ENCODE measurements around the gene RNF213.

RNF213 gene

GRCh38 chr17:80287806-80288567 lies 27.3 kb downstream of the RNF213 start:
- 89% methylated on average over 17 of the region's 22 CpGs for WGBS (ENCODE audit: insufficient coverage)
- H3K9me3 ChIP-seq (ENCODE audit: control extremely low read depth in 1 of 5, control insufficient read depth in 4 of 5, insufficient read depth in 2 of 5, low read depth in 1 of 5, low read length in 4 of 5): no peaks in the 10 kb centered on the region
- peak overlapping the region in 1 of 2 experiments; percentile 61 for H3K27ac ChIP-seq (ENCODE audit: insufficient read depth in 1 of 2, low read depth in 1 of 2, low read length in 2 of 2, poor library complexity in 1 of 2, severe bottlenecking in 2 of 2)
- POLR2A ChIA-PET: no interaction called here
- CTCF ChIA-PET: no interaction called here
- H3K4me3 ChIP-seq (ENCODE audit: control insufficient read depth in 1 of 7, extremely low read depth in 1 of 7, insufficient read depth in 4 of 7, low read depth in 2 of 7, low read length in 6 of 7): no peak overlapping the region
- H3K27me3 ChIP-seq (replicated peaks in 2 of 5; ENCODE audit: control insufficient read depth in 4 of 5, insufficient read depth in 5 of 5, low read length in 4 of 5): no peaks in the 10 kb centered on the region
- peak in 1 of 3 donors; percentile 9 for DNase-seq
- H3K36me3 ChIP-seq (ENCODE audit: control insufficient read depth in 4 of 4, insufficient read depth in 4 of 4, low read length in 3 of 4): peaks cover 6 to 68% (median 29%) of the 10 kb centered on the region in 4 experiments
- peaks cover 3 to 38% (median 35%) of the 10 kb centered on the region in 4 experiments for H3K4me1 ChIP-seq (ENCODE audit: control extremely low read depth in 1 of 4, control insufficient read depth in 4 of 4, insufficient read depth in 4 of 4, low read length in 3 of 4)

- WGBS (ENCODE audit: insufficient coverage): 4% methylated on average over 4 of the region's 6 CpGs
- POLR2A ChIA-PET: no interaction called here
- peak overlapping the region in 1 of 2 experiments; percentile 61 for H3K27ac ChIP-seq (ENCODE audit: insufficient read depth in 1 of 2, low read depth in 1 of 2, low read length in 2 of 2, poor library complexity in 1 of 2, severe bottlenecking in 2 of 2)
- peak; percentile 47 to 91 (median 88) for DNase-seq
- peaks cover 12 to 69% (median 38%) of the 10 kb centered on the region in 4 experiments for H3K36me3 ChIP-seq (ENCODE audit: control insufficient read depth in 4 of 4, insufficient read depth in 4 of 4, low read length in 3 of 4)
- H3K4me3 ChIP-seq (ENCODE audit: control insufficient read depth in 1 of 7, extremely low read depth in 1 of 7, insufficient read depth in 4 of 7, low read depth in 2 of 7, low read length in 6 of 7): peak overlapping the region in 1 of 7 experiments; percentile 11
- no peaks in the 10 kb centered on the region for H3K9me3 ChIP-seq (ENCODE audit: control extremely low read depth in 1 of 5, control insufficient read depth in 4 of 5, insufficient read depth in 2 of 5, low read depth in 1 of 5, low read length in 4 of 5)
- CTCF ChIA-PET: interaction anchor here (1.2 kb wide), 1 partner anchor 11 kb away, joined by 3 read pairs; no protein-coding TSS in a partner anchor
- peaks cover 3 to 38% (median 35%) of the 10 kb centered on the region in 4 experiments for H3K4me1 ChIP-seq (ENCODE audit: control extremely low read depth in 1 of 4, control insufficient read depth in 4 of 4, insufficient read depth in 4 of 4, low read length in 3 of 4)
- H3K27me3 ChIP-seq (replicated peaks in 2 of 5; ENCODE audit: control insufficient read depth in 4 of 5, insufficient read depth in 5 of 5, low read length in 4 of 5): no peaks in the 10 kb centered on the region
These were observed 29.0 kb downstream of the RNF213 start for GRCh38 chr17:80289616-80290015.

GRCh38 chr17:80290156-80290555 lies 29.5 kb downstream of the RNF213 start:
- Histone ChIP-seq H3K27ac (ENCODE audit: insufficient read depth in 1 of 2, low read depth in 1 of 2, low read length in 2 of 2, poor library complexity in 1 of 2, severe bottlenecking in 2 of 2) (peak overlapping the region in 1 of 2 experiments; percentile 19), H3K4me1 (ENCODE audit: control extremely low read depth in 1 of 4, control insufficient read depth in 4 of 4, insufficient read depth in 4 of 4, low read length in 3 of 4) (peaks cover 3 to 38% (median 35%) of the 10 kb centered on the region in 4 experiments)
- POLR2A ChIA-PET: no interaction called here

GRCh38 chr17:80291260-80291659 lies 30.6 kb downstream of the RNF213 start:
- Histone ChIP-seq H3K4me1 (ENCODE audit: control extremely low read depth in 1 of 4, control insufficient read depth in 4 of 4, insufficient read depth in 4 of 4, low read length in 3 of 4) (peaks cover 3 to 38% (median 35%) of the 10 kb centered on the region in 4 experiments), H3K27me3 (replicated peaks in 2 of 5; ENCODE audit: control insufficient read depth in 4 of 5, insufficient read depth in 5 of 5, low read length in 4 of 5) (no peaks in the 10 kb centered on the region), H3K27ac (ENCODE audit: insufficient read depth in 1 of 2, low read depth in 1 of 2, low read length in 2 of 2, poor library complexity in 1 of 2, severe bottlenecking in 2 of 2) (no peak overlapping the region), H3K36me3 (ENCODE audit: control insufficient read depth in 4 of 4, insufficient read depth in 4 of 4, low read length in 3 of 4) (peaks cover 14 to 73% (median 50%) of the 10 kb centered on the region in 4 experiments), H3K4me3 (ENCODE audit: control insufficient read depth in 1 of 7, extremely low read depth in 1 of 7, insufficient read depth in 4 of 7, low read depth in 2 of 7, low read length in 6 of 7) (no peak overlapping the region), H3K9me3 (ENCODE audit: control extremely low read depth in 1 of 5, control insufficient read depth in 4 of 5, insufficient read depth in 2 of 5, low read depth in 1 of 5, low read length in 4 of 5) (no peaks in the 10 kb centered on the region)
- no peak for DNase-seq
- POLR2A ChIA-PET: no interaction called here
- WGBS (ENCODE audit: insufficient coverage): 100% methylated on average over 3 of the region's 6 CpGs
- CTCF ChIA-PET: interaction anchor here (1.0 kb wide), 1 partner anchor 96 kb away, joined by 3 read pairs; no protein-coding TSS in a partner anchor

More at GRCh38 chr17:80290156-80290555, 29.5 kb downstream of the RNF213 start:
- Histone ChIP-seq H3K9me3 (ENCODE audit: control extremely low read depth in 1 of 5, control insufficient read depth in 4 of 5, insufficient read depth in 2 of 5, low read depth in 1 of 5, low read length in 4 of 5) (no peaks in the 10 kb centered on the region), H3K4me3 (ENCODE audit: control insufficient read depth in 1 of 7, extremely low read depth in 1 of 7, insufficient read depth in 4 of 7, low read depth in 2 of 7, low read length in 6 of 7) (no peak overlapping the region), H3K36me3 (ENCODE audit: control insufficient read depth in 4 of 4, insufficient read depth in 4 of 4, low read length in 3 of 4) (peaks cover 14 to 69% (median 42%) of the 10 kb centered on the region in 4 experiments), H3K27me3 (replicated peaks in 2 of 5; ENCODE audit: control insufficient read depth in 4 of 5, insufficient read depth in 5 of 5, low read length in 4 of 5) (no peaks in the 10 kb centered on the region)
- peak in 2 of 3 donors; percentile 30 to 56 for DNase-seq
- CTCF ChIA-PET: interaction anchor here (1.0 to 1.2 kb wide), 2 partner anchors 12 to 95 kb away, joined by 3 read pairs; no protein-coding TSS in a partner anchor
- WGBS (ENCODE audit: insufficient coverage): 78% methylated on average over 21 of the region's 25 CpGs

- no peak overlapping the region for H3K27ac ChIP-seq (ENCODE audit: insufficient read depth in 1 of 2, low read depth in 1 of 2, low read length in 2 of 2, poor library complexity in 1 of 2, severe bottlenecking in 2 of 2)
- H3K4me3 ChIP-seq (ENCODE audit: control insufficient read depth in 1 of 7, extremely low read depth in 1 of 7, insufficient read depth in 4 of 7, low read depth in 2 of 7, low read length in 6 of 7): no peak overlapping the region
- WGBS (ENCODE audit: insufficient coverage): 92% methylated on average over 13 of the region's 20 CpGs
- no peaks in the 10 kb centered on the region for H3K9me3 ChIP-seq (ENCODE audit: control extremely low read depth in 1 of 5, control insufficient read depth in 4 of 5, insufficient read depth in 2 of 5, low read depth in 1 of 5, low read length in 4 of 5)
- ChIA-PET POLR2A (no interaction called here), CTCF (interaction anchor here (1.0 kb wide), 1 partner anchor 12 kb away, joined by 3 read pairs; no protein-coding TSS in a partner anchor)
- peaks cover 16 to 75% (median 53%) of the 10 kb centered on the region in 4 experiments for H3K36me3 ChIP-seq (ENCODE audit: control insufficient read depth in 4 of 4, insufficient read depth in 4 of 4, low read length in 3 of 4)
- no peak for DNase-seq
- H3K27me3 ChIP-seq (replicated peaks in 2 of 5; ENCODE audit: control insufficient read depth in 4 of 5, insufficient read depth in 5 of 5, low read length in 4 of 5): no peaks in the 10 kb centered on the region
- peaks cover 3 to 35% (median 33%) of the 10 kb centered on the region in 4 experiments for H3K4me1 ChIP-seq (ENCODE audit: control extremely low read depth in 1 of 4, control insufficient read depth in 4 of 4, insufficient read depth in 4 of 4, low read length in 3 of 4)
These were observed 31.2 kb downstream of the RNF213 start for GRCh38 chr17:80291691-80292487.

- Histone ChIP-seq H3K9me3 (ENCODE audit: control extremely low read depth in 1 of 5, control insufficient read depth in 4 of 5, insufficient read depth in 2 of 5, low read depth in 1 of 5, low read length in 4 of 5) (no peaks in the 10 kb centered on the region), H3K36me3 (ENCODE audit: control insufficient read depth in 4 of 4, insufficient read depth in 4 of 4, low read length in 3 of 4) (peaks cover 16 to 75% (median 54%) of the 10 kb centered on the region in 4 experiments), H3K27me3 (replicated peaks in 2 of 5; ENCODE audit: control insufficient read depth in 4 of 5, insufficient read depth in 5 of 5, low read length in 4 of 5) (no peaks in the 10 kb centered on the region), H3K27ac (ENCODE audit: insufficient read depth in 1 of 2, low read depth in 1 of 2, low read length in 2 of 2, poor library complexity in 1 of 2, severe bottlenecking in 2 of 2) (no peak overlapping the region), H3K4me1 (ENCODE audit: control extremely low read depth in 1 of 4, control insufficient read depth in 4 of 4, insufficient read depth in 4 of 4, low read length in 3 of 4) (peaks cover under 1 to 29% (median 27%) of the 10 kb centered on the region in 4 experiments), H3K4me3 (ENCODE audit: control insufficient read depth in 1 of 7, extremely low read depth in 1 of 7, insufficient read depth in 4 of 7, low read depth in 2 of 7, low read length in 6 of 7) (no peak overlapping the region)
- DNase-seq: no peak
- 98% methylated on average over 9 of the region's 10 CpGs for WGBS (ENCODE audit: insufficient coverage)
- POLR2A ChIA-PET: no interaction called here
- CTCF ChIA-PET: interaction anchor here (1.0 kb wide), 1 partner anchor 13 kb away, joined by 3 read pairs; no protein-coding TSS in a partner anchor
These were observed 31.9 kb downstream of the RNF213 start for GRCh38 chr17:80292521-80292971.
